Measurements from ENCODE around the gene TMEM134.
"Not testable (repeated sequence)": the region's sequence is repeated elsewhere in the genome, so short reads cannot be mapped to it uniquely, and the experiment has no call there.

The TMEM134 gene

GRCh38 chr11:67486481-67487195, 17.6 kb upstream of the TMEM134 start:
- in situ Hi-C loops (cut with HindIII; ENCODE audit: low sequenced_read_pairs), result no loop called here

DNA sequence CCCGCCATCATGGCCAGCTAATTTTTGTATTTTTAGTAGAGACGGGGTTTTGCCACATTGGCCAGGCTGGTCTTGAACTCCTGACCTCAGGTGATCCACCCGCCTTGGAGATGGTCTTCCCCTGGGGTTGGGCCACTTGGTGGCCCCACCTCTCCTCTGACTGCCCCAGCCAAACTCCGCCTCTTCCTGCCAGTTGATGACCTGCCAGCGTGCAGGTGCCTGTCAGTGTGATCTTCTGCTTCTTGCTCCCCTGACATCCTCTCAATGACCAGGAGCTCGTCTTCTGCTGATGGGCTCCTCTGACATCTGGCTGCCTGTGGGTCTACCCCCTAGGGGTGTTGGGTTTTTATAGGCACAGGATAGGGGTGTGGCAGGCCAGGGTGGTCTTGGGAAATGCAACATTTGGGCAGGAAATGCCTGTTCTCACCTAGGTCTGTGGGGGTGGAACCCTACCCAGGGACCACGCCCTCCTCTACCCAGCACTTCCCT, 16.9 kb upstream of the TMEM134 start:
- in situ Hi-C loops (cut with HindIII; ENCODE audit: low sequenced_read_pairs), result not testable (repeated sequence)

DNA sequence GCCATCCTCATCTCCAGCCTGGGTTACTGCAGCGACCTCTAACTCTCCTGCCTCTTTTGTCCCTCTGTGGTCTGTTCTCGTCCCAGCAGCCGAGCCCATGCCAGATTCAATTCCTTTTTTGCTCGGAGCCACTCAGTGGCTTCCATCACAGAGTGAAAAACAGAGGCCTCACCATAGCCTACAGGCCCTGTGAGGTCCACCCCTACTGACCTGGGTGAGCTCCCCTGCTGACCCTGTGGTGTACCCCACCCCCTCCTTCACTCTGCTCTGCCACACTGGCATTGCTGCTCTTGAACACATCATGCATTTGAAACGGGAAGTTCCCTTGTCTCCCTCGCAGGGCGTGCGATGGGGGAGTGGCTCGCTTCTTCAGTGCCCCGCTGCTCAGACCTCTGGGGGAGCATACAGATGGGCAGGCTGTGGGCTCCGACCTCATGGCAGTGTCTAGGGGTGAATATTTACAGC, 15.8 kb upstream of the TMEM134 start:
- in situ Hi-C loops (cut with HindIII; ENCODE audit: low sequenced_read_pairs), result no loop called here

GRCh38 chr11:67483831-67484665, 15.0 kb upstream of the TMEM134 start:
- in situ Hi-C loops (cut with HindIII; ENCODE audit: low sequenced_read_pairs), result no loop called here

GRCh38 chr11:67482827-67483798, 14.1 kb upstream of the TMEM134 start, which contains the start of gene AIP:
Gene AIP, plus strand, starts transcription at chr11:67483026. Its CDS starts 133 bp downstream, at chr11:67483159.
- in situ Hi-C loops (cut with HindIII; ENCODE audit: low sequenced_read_pairs), result no loop called here

- in situ Hi-C loops (cut with HindIII; ENCODE audit: low sequenced_read_pairs), result no loop called here
These were observed 13.3 kb upstream of the TMEM134 start for GRCh38 chr11:67482275-67482826.

DNA sequence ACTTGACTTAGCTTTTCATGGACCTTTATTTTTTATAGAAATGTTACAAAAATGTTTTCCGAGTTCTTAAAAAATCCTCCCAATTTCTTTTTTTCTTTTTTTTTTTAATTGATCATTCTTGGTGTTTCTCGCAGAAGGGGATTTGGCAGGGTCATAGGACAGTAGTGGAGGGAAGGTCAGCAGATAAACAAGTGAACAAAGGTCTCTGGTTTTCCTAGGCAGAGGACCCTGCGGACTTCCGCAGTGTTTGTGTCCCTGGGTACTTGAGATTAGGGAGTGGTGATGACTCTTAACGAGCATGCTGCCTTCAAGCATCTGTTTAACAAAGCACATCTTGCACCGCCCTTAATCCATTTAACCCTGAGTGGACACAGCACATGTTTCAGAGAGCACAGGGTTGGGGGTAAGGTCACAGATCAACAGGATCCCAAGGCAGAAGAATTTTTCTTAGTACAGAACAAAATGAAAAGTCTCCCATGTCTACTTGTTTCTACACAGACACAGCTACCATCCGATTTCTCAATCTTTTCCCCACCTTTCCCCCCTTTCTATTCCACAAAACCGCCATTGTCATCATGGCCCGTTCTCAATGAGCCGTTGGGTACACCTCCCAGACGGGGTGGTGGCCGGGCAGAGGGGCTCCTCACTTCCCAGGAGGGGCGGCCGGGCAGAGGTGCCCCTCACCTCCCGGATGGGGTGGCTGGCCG, 8.4 kb upstream of the TMEM134 start:
- in situ Hi-C loops (cut with HindIII; ENCODE audit: low sequenced_read_pairs), result not testable (repeated sequence)

DNA sequence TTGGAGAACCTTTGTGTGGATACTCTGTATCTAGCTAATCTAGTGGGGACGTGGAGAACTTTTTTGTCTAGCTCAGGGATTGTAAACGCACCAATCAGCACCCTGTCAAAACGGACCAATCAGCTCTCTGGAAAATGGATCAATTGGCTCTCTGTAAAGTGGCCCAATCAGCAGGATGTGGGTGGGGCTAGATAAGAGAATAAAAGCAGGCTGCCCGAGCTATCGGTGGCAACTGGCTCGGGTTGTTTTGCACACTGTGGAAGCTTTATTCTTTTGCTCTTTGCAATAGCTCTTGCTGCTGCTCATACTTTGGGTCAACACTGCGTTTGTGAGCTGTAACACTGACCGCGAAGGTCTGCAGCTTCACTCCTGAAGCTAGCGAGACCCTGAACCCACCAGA, 7.6 kb upstream of the TMEM134 start:
- in situ Hi-C loops (cut with HindIII; ENCODE audit: low sequenced_read_pairs), result not testable (repeated sequence)

- in situ Hi-C loops (cut with HindIII; ENCODE audit: low sequenced_read_pairs), result no loop called here
These were observed 3.8 kb upstream of the TMEM134 start for GRCh38 chr11:67472882-67473281.

- in situ Hi-C loops (cut with HindIII; ENCODE audit: low sequenced_read_pairs), result no loop called here
These were observed 1.4 kb upstream of the TMEM134 start for GRCh38 chr11:67470337-67471002.

DNA sequence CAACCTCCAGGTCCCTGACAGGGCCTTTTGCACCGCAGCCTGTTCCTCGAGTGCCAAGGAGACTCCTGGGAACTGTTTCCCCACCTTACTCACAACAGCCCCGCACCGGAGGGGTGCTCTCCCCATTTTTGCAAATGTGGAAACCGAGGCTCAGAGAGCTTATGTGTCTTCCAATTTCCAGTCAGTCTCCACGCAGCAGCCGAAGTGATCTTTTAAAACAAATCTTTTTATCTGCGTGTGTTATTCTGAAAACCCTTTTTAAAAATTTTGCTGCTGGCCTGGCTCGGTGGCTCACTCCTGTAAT, 409 bp upstream of the TMEM134 start:
- in situ Hi-C loops (cut with HindIII; ENCODE audit: low sequenced_read_pairs), result no loop called here

DNA sequence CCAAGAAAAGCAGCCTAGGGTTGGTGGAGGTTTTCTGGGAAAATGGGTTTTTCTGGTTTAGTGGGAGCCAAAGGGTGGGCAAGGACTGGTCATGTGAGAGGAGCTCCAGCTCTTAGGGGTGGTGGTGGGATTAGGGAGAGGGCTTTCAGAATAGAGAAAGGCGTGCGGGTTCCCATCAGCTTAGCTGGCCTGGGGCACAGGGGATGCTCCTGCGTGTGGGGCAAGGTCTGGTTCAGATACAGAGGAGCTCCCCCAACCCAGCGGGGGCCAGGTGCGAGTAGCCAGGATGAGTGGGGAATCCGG, 644 bp downstream of the TMEM134 start:
- in situ Hi-C loops (cut with HindIII; ENCODE audit: low sequenced_read_pairs), result no loop called here

DNA sequence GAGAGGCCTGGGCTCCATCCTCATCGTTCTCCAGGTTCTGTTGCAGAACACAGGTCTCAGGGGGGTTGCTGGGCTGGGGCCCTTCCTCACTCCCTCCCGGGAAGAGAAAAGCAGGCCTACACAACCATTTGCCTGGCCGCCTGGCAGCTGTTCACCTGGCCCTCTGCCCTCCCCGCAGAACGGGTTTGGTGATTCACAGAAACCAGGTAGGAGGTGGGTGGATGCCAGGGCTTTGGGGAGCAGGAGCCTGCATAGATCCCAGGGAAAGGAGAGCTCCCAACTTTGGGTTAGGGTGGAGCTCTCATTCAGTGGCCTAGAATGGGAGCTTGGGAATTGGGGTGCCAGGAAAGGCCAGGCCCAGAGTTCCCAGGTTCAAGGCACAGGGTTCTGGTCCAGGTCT, 995 bp downstream of the TMEM134 start:
- in situ Hi-C loops (cut with HindIII; ENCODE audit: low sequenced_read_pairs), result no loop called here

DNA sequence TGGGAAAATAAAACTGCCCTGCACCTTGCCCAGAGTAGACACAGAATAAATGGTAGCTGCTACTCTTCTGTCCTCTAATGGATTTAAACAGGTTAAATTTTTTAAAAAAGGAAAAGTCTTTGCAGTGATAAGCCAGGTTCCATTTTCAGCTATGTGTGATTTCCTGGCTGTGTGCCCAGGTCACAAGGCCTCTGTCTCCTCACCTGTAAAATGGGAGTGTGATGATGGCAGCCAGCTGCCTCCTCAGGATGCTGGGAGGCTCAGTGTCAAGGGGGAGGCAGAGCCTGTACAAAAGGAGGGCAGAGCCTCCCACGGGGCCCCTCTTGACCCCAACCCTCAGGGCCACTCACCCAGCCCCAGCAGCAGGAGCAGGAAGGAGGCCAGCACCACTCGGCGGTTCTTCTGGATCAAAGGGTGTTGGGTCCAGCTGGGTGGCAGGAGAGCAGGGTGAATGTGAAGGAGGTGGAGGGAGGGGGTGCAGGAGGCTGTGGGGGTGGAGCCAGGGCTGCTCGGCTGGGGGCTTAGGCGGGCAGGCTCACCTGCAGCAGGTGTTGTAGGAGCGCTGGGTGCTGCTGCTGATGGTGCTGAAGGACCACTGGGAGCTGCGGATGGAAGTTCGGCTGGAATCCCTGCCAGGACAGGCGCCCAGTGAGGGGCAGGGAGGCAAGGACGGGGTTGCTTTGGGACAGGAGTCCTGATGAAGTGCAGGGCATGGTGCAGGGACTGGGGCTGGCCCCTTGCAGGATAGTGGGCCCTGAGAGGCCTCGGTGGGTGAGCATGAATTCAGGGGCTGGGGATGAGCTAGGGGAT, 1.9 kb downstream of the TMEM134 start:
- in situ Hi-C loops (cut with HindIII; ENCODE audit: low sequenced_read_pairs), result no loop called here

- in situ Hi-C loops (cut with HindIII; ENCODE audit: low sequenced_read_pairs), result no loop called here
These were observed 2.7 kb downstream of the TMEM134 start for GRCh38 chr11:67466367-67466766.

- in situ Hi-C loops (cut with HindIII; ENCODE audit: low sequenced_read_pairs), result not testable (repeated sequence)
These were observed 3.5 kb downstream of the TMEM134 start for GRCh38 chr11:67465530-67465929.

DNA sequence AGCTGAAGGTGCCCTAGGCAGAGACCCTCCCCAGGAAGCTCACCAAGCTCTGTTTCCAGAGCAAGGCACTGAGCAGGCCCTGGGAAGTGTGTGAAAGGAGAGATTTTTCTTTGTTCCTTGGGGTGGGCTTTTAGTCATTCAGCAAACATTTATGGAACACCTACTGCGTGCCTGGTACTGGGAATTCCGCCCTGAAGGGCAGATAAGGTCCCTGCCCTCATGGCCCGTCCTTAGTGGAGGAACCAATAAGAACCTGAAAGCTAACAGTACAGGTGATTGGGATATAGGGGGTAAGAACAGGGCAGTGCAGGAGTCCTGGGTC, 3.9 kb downstream of the TMEM134 start:
- in situ Hi-C loops (cut with HindIII; ENCODE audit: low sequenced_read_pairs), result no loop called here

- in situ Hi-C loops (cut with HindIII; ENCODE audit: low sequenced_read_pairs), result no loop called here
These were observed 4.5 kb downstream of the TMEM134 start for GRCh38 chr11:67464411-67465188.

Data from endothelial cell of hepatic sinusoid (primary cell).